K562 (cell line): ENCODE data around the gene KMT2E. TPM values are rescaled to one million over a fixed set of nuclear protein-coding genes. Genes with fewer than 3 reads are reported as not detected.

Experiments
- EP400 ChIP-seq: fragments of 450-650 bp; IDR thresholded peaks from 2 replicates; pipeline ENCODE4 v1.6.1; 2017; ENCODE audit warnings: antibody characterized with exemption, mild to moderate bottlenecking, moderate library complexity
- HDAC1 ChIP-seq, 2 experiments: fragments of 450-650 bp; IDR thresholded peaks; 2 replicates each; pipeline ENCODE4 v1.6.1; 2016 to 2017; ENCODE audit warnings: inconsistent platforms in 1 of 2, mild to moderate bottlenecking in 1 of 2, moderate library complexity in 1 of 2
- KAT8 ChIP-seq: fragments of 450-650 bp; IDR thresholded peaks from 2 replicates; pipeline ENCODE4 v1.6.1; 2016; ENCODE audit warnings: low read depth, mild to moderate bottlenecking
- SMARCB1 ChIP-seq: IDR thresholded peaks from 2 replicates; pipeline ENCODE4 v1.6.1; 2011; ENCODE audit warnings: improper control_type of control experiment, low read depth; ENCODE audit not compliant: insufficient read length
- WHSC1 ChIP-seq: IDR thresholded peaks from one replicate; pipeline ENCODE4 v1.6.1; 2012; ENCODE audit warnings: low read length, control low read depth, inconsistent platforms
- ZNF143 ChIP-seq: sonication (generic); formaldehyde crosslinking; IDR thresholded peaks from 2 replicates; pipeline ENCODE4 v1.9.0; 2022; ENCODE audit warnings: mild to moderate bottlenecking, missing genetic modification reagents
- ZNF354B ChIP-seq: fragments of 250-450 bp; sonication (Bioruptor Pico); IDR thresholded peaks from 2 replicates; pipeline ENCODE4 v1.4.0; 2020
- ZNF518B ChIP-seq: fragments of 250-450 bp; sonication (Bioruptor Pico); IDR thresholded peaks from 2 replicates; pipeline ENCODE4 v1.5.0; 2021; ENCODE audit warnings: mild to moderate bottlenecking, moderate library complexity
- polyA plus RNA-seq, 8 experiments: library from polyadenylated mRNA; depleted of rRNA in 4 of 8; stranded (reverse) in 5 of 8; unstranded in 3 of 8; fragments of >200 nt; fragmentation: Nextera tagmentation in 2 of 8; fragmentation: Illumina TruSeq in 1 of 8; extraction: Ambion mirVana in 2 of 8; extraction: Trizol in 1 of 8; gene quantifications; 2 replicates each; pipeline versions ENCODE4 v1.2.1 to v1.2.3, GENCODE V29; 2011 to 2014; ENCODE audit warnings: inconsistent platforms in 1 of 8, missing spikeins in 1 of 8
- total RNA-seq, 7 experiments: library from RNA; depleted of rRNA in 6 of 7; stranded (reverse); fragments of >200 nt in 6 of 7; fragmentation: Illumina TruSeq in 2 of 7; extraction: Trizol in 2 of 7; gene quantifications; 2 replicates each; pipeline versions ENCODE4 v1.2.1 to v1.2.3, GENCODE V29; 2011 to 2021; ENCODE audit warnings: low replicate concordance in 1 of 7
- TF ChIP-seq, protein P1 (sequence below), 3 experiments: fragments of 200-800 bp in 1 of 3; fragments of 250-450 bp in 1 of 3; fragments of 450-650 bp in 1 of 3; sonication (Bioruptor Pico) in 1 of 3; sonication (Bioruptor generic) in 1 of 3; formaldehyde crosslinking in 1 of 3; IDR thresholded peaks; 2 replicates each; pipeline versions ENCODE4 v1.6.1 to v1.8.0; 2016 to 2022; ENCODE audit warnings: mild to moderate bottlenecking in 2 of 3, missing genetic modification characterization in 2 of 3, missing compliant biosample characterization in 1 of 3, moderate library complexity in 1 of 3

The KMT2E gene
- total and polyA plus RNA-seq, 9 of the 15 experiments (the other 6 are each of a cell fraction or from before 2014, with no cell fraction given), result 8.9 to 55.3 (median 38.1) TPM

DNA sequence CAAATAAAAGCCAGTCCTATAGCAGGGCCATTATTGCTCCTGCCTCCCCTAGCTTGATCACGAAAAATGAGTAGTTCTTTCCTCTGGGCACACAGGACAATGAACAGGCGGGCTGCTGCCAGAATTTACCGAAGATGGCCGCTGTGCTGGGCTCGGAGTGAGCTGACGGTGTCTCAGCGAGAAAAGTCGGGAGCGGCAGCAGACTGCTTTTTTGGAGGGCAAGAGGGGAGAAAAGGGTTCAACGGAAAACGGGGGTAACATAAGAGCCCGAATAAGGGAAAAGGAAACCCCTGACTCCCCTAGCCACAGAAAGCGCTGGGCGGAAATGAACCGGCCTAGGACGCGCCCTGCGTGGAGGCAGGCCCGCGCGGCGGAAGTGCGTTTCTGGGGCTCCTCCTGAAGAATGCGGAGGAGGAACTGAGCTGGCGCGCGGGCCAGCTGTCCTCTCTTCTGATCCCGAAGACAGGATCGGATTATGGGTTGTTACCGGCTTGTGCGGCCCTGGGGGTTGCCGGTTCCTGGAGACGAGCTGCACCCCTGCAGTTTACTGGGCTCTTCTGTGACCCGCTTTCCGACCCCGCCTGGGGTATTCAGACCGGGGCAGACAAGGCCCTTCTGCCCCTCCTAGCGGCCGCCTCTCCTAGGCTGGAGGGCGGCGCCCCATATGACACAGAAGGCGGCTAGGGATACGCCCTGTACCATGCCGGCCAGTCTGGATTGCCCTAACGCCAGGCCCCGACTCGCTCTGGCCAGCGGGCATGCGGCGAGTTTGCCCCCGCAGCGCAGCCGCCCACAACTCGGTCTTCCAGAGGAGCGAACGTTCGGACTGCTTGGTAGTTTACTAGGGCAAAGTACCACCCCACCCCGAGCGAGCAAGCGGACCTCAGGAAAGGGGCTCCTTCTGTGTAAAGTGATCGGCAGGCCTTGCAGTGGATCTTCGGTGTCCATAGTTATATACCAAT, 30.1 kb upstream of the KMT2E start (continued):
- TF ChIP-seq ZNF518B (no peak), SMARCB1 (no peak), ZNF143 (CRISPR knock-in tag) (no peak), EP400 (peak; percentile 98), HDAC1 (IDR thresholded peaks at IDR 0.05) (peak in 1 of 2 experiments; percentile 95; a peak in 2 of 4 replicates), KAT8 (peak; percentile 78; the same call in 1 of the 2 replicates), ZNF354B (CRISPR knock-in tag) (peak; percentile 61; the same call in 1 of the 2 replicates), WHSC1 (peak; percentile 60)
- TF ChIP-seq, protein P1, sequence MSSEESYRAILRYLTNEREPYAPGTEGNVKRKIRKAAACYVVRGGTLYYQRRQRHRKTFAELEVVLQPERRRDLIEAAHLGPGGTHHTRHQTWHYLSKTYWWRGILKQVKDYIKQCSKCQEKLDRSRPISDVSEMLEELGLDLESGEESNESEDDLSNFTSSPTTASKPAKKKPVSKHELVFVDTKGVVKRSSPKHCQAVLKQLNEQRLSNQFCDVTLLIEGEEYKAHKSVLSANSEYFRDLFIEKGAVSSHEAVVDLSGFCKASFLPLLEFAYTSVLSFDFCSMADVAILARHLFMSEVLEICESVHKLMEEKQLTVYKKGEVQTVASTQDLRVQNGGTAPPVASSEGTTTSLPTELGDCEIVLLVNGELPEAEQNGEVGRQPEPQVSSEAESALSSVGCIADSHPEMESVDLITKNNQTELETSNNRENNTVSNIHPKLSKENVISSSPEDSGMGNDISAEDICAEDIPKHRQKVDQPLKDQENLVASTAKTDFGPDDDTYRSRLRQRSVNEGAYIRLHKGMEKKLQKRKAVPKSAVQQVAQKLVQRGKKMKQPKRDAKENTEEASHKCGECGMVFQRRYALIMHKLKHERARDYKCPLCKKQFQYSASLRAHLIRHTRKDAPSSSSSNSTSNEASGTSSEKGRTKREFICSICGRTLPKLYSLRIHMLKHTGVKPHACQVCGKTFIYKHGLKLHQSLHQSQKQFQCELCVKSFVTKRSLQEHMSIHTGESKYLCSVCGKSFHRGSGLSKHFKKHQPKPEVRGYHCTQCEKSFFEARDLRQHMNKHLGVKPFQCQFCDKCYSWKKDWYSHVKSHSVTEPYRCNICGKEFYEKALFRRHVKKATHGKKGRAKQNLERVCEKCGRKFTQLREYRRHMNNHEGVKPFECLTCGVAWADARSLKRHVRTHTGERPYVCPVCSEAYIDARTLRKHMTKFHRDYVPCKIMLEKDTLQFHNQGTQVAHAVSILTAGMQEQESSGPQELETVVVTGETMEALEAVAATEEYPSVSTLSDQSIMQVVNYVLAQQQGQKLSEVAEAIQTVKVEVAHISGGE (CRISPR knock-in tag; IDR thresholded peaks at IDR 0.05), result peak in 2 of 3 experiments; percentile 15 to 90; a peak in 3 of 6 replicates
